Esophagus mucosa (tissue), 1 donor: ENCODE measurements around the gene IL26. TPM values are rescaled to one million over a fixed set of nuclear protein-coding genes. Genes with fewer than 3 reads are reported as not detected.

Source experiments
- total RNA-seq: library from RNA; stranded (reverse); gene quantifications from one replicate; pipeline ENCODE4 v1.2.4, GENCODE V29; 2023
- donor health status: DM: yes; HTN: yes; CAD: no.

Gene IL26
- total RNA-seq, 1 donor from 2014 or later: not detected

Other genes starting within 250 kb of the IL26 start
- not detected for gene IFNG-AS1, start 236.4 kb downstream of the IL26 start, total RNA-seq
- gene IFNG, start 66.1 kb downstream of the IL26 start, total RNA-seq: not detected
- gene IL22, start 27.8 kb upstream of the IL26 start, total RNA-seq: 0.44 TPM
- gene MDM1, start 106.6 kb upstream of the IL26 start, total RNA-seq: 5.3 TPM